Spleen (tissue), 3 donors: ENCODE data around the gene TMA7.

Source experiments
- POLR2A ChIP-seq, 3 donors: fragments of 450-650 bp; IDR thresholded peaks; one replicate each; pipeline ENCODE4 v1.5.1; 2017; ENCODE audit warnings: antibody characterized with exemption in 3 of 3, mild to moderate bottlenecking in 1 of 3
- POLR2AphosphoS5 ChIP-seq, 3 donors: sonication (generic); formaldehyde crosslinking; IDR thresholded peaks; one replicate each; pipeline ENCODE4 v1.5.1; 2017; ENCODE audit warnings: antibody characterized with exemption in 3 of 3

- TF ChIP-seq POLR2A (IDR thresholded peaks at IDR 0.05), result no peak
- TF ChIP-seq POLR2AphosphoS5 (IDR thresholded peaks at IDR 0.05), result no peak
Measured at GRCh38 chr3:48477959-48478520, 38.0 kb downstream of the TMA7 start.
